ENCODE measurements around the gene OSBP2. TPM values are rescaled to one million over a fixed set of nuclear protein-coding genes. Genes with fewer than 3 reads are reported as not detected.

The OSBP2 gene, protein sequence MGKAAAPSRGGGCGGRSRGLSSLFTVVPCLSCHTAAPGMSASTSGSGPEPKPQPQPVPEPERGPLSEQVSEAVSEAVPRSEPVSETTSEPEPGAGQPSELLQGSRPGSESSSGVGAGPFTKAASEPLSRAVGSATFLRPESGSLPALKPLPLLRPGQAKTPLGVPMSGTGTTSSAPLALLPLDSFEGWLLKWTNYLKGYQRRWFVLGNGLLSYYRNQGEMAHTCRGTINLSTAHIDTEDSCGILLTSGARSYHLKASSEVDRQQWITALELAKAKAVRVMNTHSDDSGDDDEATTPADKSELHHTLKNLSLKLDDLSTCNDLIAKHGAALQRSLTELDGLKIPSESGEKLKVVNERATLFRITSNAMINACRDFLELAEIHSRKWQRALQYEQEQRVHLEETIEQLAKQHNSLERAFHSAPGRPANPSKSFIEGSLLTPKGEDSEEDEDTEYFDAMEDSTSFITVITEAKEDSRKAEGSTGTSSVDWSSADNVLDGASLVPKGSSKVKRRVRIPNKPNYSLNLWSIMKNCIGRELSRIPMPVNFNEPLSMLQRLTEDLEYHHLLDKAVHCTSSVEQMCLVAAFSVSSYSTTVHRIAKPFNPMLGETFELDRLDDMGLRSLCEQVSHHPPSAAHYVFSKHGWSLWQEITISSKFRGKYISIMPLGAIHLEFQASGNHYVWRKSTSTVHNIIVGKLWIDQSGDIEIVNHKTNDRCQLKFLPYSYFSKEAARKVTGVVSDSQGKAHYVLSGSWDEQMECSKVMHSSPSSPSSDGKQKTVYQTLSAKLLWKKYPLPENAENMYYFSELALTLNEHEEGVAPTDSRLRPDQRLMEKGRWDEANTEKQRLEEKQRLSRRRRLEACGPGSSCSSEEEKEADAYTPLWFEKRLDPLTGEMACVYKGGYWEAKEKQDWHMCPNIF
- total RNA-seq (2014; rRNA removed; shearing (Covaris generic)) (2.9 and 7.1 TPM in 2 replicates), polyA plus RNA-seq (2016; fragmentation: Nextera tagmentation; extraction: Ambion mirVana) (1.7 and 2.1 TPM in 2 replicates)
- long read RNA-seq, partial matches to known transcripts: 2 of 4 reads
- long read RNA-seq, other reads (novel, unspliced or antisense): 2 of 4 reads

DNA sequence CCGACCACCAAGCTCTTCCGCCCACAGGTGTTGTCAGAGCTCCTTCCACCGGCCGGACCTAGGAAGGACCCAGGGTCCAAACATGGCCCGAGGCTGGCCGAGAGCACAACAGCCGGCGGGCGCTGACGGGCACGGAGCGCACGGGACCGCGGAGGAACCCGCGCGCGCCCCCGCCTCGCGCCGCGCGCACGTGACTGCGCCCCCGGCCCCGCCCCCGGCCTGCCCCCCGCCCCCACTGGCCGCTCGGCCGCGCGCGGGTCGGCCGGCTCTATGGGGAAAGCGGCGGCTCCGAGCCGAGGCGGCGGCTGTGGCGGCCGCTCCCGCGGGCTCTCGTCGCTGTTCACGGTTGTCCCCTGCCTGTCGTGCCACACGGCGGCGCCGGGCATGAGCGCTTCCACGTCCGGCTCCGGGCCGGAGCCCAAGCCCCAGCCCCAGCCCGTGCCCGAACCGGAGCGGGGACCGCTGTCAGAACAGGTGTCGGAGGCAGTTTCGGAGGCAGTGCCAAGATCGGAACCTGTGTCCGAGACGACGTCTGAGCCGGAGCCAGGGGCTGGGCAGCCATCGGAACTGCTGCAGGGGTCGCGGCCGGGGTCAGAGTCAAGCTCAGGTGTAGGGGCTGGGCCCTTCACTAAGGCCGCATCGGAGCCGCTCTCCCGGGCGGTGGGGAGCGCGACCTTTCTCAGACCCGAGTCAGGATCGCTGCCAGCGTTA is at the start of gene OSBP2:
OSBP2 (plus strand) TSS at position 235 of the 711 bp plus-strand sequence; CDS start at position 271, 36 bp downstream.
- H3K4me3 Mint-ChIP-seq: peak within 1 kb of the TSS; percentile 78
- peaks cover 5% of the 10 kb centered on the region; the same call in 2 of the 3 replicates for H3K4me1 Mint-ChIP-seq
- H3K27me3 ChIP-seq (ENCODE audit: insufficient read depth): peaks cover 23% of the 10 kb centered on the region
- H3K9me2 ChIP-seq (ENCODE audit: insufficient read depth): no peaks in the 10 kb centered on the region
- H3F3A ChIP-seq (replicated peaks; ENCODE audit: low read depth): no peaks in the 10 kb centered on the region
- peak within 1 kb of the TSS; percentile 95 for H2AFZ ChIP-seq
- H3K79me2 ChIP-seq (replicated peaks; ENCODE audit: insufficient read depth): no peaks in the 10 kb centered on the region
- H3K4me1 ChIP-seq (ENCODE audit: insufficient read depth): no peaks in the 10 kb centered on the region
- H3K36me3 Mint-ChIP-seq (ENCODE audit: low read depth): no peaks in the 10 kb centered on the region
- H3K36me3 ChIP-seq (ENCODE audit: insufficient read depth): no peaks in the 10 kb centered on the region
- H3K4me2 ChIP-seq: peak within 1 kb of the TSS; percentile 93
- DNase-seq (ENCODE audit: low spot score): peak; percentile 55
- H4K20me1 ChIP-seq (replicated peaks; ENCODE audit: insufficient read depth): no peaks in the 10 kb centered on the region; the same call in 1 of the 2 replicates
- TF ChIP-seq STAT1 (IDR thresholded peaks at IDR 0.05; ENCODE audit: unreplicated experiment) (no peak), EZH2 (IDR thresholded peaks at IDR 0.05; ENCODE audit: low read depth, unreplicated experiment) (peak; percentile 49)
- peak within 1 kb of the TSS; percentile 86 for H3K4me3 ChIP-seq
- H3K27ac ChIP-seq (ENCODE audit: low read depth): no peak within 1 kb of the TSS; the same call in 1 of the 2 replicates
- H3K9me3 Mint-ChIP-seq: no peaks in the 10 kb centered on the region
- peak; percentile 75 for ATAC-seq
- 0 out of 2 replicates have a peak within 1 kb of the TSS, but pooled peaks have one; percentile 5 for H3K27ac Mint-ChIP-seq
- peaks cover 19% of the 10 kb centered on the region for H3K27me3 Mint-ChIP-seq (ENCODE audit: insufficient read depth, low read depth, poor library complexity)

DNA sequence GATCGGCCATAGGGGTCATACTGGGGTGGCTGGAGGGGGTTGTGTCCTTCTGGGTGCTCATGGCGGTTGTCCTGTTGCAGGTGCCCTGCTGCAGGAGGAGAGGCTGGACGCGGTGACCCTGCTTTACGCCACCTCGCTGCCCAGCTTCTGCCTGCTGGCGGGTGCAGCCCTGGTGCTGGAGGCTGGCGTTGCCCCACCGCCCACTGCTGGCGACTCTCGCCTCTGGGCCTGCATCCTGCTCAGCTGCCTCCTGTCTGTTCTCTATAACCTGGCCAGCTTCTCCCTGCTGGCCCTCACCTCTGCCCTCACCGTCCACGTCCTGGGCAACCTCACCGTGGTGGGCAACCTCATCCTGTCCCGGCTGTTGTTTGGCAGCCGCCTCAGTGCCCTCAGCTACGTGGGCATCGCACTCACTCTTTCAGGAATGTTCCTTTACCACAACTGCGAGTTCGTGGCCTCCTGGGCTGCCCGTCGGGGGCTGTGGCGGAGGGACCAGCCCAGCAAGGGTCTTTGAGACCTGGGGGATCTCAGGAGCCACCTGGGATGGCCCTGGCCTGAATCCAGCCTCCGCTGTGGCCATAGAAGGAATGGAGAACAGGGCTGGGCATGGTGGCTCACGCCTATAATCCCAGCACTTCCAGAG is 48.0 kb upstream of the OSBP2 start:
- H3K9me3 Mint-ChIP-seq: no peaks in the 10 kb centered on the region
- no peak for DNase-seq (ENCODE audit: low spot score)
- no peaks in the 10 kb centered on the region for H3K36me3 Mint-ChIP-seq (ENCODE audit: low read depth)
- Histone ChIP-seq H3K9me2 (ENCODE audit: insufficient read depth) (no peaks in the 10 kb centered on the region), H3K27ac (ENCODE audit: low read depth) (no peak overlapping the region), H2AFZ (no peak overlapping the region), H3K36me3 (ENCODE audit: insufficient read depth) (no peaks in the 10 kb centered on the region; the same call in 1 of the 2 replicates), H3K4me1 (ENCODE audit: insufficient read depth) (no peaks in the 10 kb centered on the region), H3K4me3 (no peak overlapping the region), H3F3A (replicated peaks; ENCODE audit: low read depth) (no peaks in the 10 kb centered on the region), H3K27me3 (ENCODE audit: insufficient read depth) (no peaks in the 10 kb centered on the region), H4K20me1 (replicated peaks; ENCODE audit: insufficient read depth) (no peaks in the 10 kb centered on the region), H3K4me2 (no peak overlapping the region), H3K79me2 (replicated peaks; ENCODE audit: insufficient read depth) (no peaks in the 10 kb centered on the region)
- peaks cover 11% of the 10 kb centered on the region for H3K27me3 Mint-ChIP-seq (ENCODE audit: insufficient read depth, low read depth, poor library complexity)
- H3K4me3 Mint-ChIP-seq: no peak overlapping the region
- H3K4me1 Mint-ChIP-seq: peaks cover 12% of the 10 kb centered on the region
- no peak for ATAC-seq
- H3K27ac Mint-ChIP-seq: no peak overlapping the region; the same call in 1 of the 2 replicates
- TF ChIP-seq ZNF114 (CRISPR knock-in tag; IDR thresholded peaks at IDR 0.05): no peak
- TF ChIP-seq NANOG (IDR thresholded peaks at IDR 0.05; ENCODE audit: borderline replicate concordance): no peak
- TF ChIP-seq STAT1 (IDR thresholded peaks at IDR 0.05; ENCODE audit: unreplicated experiment): no peak
- TF ChIP-seq, protein P1, sequence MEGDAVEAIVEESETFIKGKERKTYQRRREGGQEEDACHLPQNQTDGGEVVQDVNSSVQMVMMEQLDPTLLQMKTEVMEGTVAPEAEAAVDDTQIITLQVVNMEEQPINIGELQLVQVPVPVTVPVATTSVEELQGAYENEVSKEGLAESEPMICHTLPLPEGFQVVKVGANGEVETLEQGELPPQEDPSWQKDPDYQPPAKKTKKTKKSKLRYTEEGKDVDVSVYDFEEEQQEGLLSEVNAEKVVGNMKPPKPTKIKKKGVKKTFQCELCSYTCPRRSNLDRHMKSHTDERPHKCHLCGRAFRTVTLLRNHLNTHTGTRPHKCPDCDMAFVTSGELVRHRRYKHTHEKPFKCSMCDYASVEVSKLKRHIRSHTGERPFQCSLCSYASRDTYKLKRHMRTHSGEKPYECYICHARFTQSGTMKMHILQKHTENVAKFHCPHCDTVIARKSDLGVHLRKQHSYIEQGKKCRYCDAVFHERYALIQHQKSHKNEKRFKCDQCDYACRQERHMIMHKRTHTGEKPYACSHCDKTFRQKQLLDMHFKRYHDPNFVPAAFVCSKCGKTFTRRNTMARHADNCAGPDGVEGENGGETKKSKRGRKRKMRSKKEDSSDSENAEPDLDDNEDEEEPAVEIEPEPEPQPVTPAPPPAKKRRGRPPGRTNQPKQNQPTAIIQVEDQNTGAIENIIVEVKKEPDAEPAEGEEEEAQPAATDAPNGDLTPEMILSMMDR (conservative IDR thresholded peaks at IDR 0.05; ENCODE audit: low read depth in 2 of 2): no peak
- no peak for TF ChIP-seq EZH2 (IDR thresholded peaks at IDR 0.05; ENCODE audit: low read depth, unreplicated experiment)
- TF ChIP-seq EZH2phosphoT487 (IDR thresholded peaks at IDR 0.05; ENCODE audit: unreplicated experiment): no peak
- no peak for TF ChIP-seq CREB1 (CRISPR knock-in tag; IDR thresholded peaks at IDR 0.05; ENCODE audit: low read depth)
- TF ChIP-seq JUNB (IDR thresholded peaks at IDR 0.05; ENCODE audit: unreplicated experiment): no peak
- TF ChIP-seq, protein P2, sequence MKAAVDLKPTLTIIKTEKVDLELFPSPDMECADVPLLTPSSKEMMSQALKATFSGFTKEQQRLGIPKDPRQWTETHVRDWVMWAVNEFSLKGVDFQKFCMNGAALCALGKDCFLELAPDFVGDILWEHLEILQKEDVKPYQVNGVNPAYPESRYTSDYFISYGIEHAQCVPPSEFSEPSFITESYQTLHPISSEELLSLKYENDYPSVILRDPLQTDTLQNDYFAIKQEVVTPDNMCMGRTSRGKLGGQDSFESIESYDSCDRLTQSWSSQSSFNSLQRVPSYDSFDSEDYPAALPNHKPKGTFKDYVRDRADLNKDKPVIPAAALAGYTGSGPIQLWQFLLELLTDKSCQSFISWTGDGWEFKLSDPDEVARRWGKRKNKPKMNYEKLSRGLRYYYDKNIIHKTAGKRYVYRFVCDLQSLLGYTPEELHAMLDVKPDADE (IDR thresholded peaks at IDR 0.05): no peak
